Activated CD4-positive, alpha-beta T cell treated with anti-CD3 and anti-CD28 coated beads for 4 hours (primary cell): ENCODE results near the gene ABR.

Experiments used
- DNase-seq, 2 donors: peaks; one replicate each; pipeline ENCODE4 v3.0.0-alpha.2; 2020

The ABR gene

DNA sequence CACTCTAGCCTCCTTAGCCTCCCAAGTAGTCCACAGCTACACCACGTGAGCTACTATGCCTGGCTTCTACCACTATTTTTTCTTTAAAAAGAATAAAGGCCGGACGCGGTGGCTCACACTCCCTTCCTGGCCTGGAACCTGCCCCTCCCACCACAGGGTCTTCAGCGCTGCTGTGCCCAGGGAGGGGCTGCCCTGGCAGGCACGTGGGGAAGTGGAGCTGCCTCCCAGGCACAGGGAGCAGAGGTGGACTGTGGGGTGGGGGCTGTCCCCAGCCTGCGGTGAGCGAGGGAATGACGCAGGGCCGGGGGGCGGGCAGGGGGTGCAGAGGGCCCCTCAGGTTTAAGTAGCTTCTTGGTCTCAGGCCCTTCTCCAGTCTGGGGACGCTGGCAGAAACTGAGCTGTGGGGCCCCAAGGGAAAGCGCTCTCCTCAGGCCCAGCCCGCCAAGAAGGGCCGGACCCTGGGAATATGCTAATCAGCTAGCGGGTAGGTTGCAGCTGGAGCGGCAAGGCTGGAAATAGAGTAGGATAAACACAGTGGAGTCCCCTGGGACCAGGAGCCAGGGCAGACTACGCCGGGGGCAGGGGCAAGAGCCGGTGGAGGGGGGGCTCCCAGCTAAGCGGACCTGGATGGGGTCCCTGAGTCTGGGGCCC is 136.1 kb downstream of the ABR start:
- no peak for DNase-seq

- DNase-seq: no peak
These were observed 137.3 kb downstream of the ABR start for GRCh38 chr17:1042486-1042885.

- DNase-seq: no peak
These were observed 138.0 kb downstream of the ABR start for GRCh38 chr17:1041746-1042145.

DNA sequence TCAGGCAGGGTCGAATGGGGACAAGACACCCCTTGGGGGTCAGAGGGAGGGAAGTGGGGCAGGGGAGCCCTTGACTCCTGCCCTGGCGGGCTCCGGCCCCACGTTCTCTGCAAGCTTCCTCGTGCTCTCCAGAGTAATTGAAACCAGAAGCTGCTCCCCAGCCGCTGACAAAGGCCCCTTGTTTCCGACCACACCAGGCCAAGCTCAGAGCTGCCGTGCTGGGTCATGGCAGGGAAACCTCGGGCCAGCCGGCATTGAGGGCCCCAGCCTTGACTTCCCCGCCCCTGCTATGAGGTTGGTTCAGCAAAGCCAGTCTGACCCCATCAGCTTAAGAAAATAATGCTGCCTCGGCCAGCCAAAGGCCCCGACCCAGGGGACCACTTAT is 139.6 kb downstream of the ABR start:
- no peak for DNase-seq

- no peak for DNase-seq
These were observed 140.1 kb downstream of the ABR start for GRCh38 chr17:1039511-1040215.

DNA sequence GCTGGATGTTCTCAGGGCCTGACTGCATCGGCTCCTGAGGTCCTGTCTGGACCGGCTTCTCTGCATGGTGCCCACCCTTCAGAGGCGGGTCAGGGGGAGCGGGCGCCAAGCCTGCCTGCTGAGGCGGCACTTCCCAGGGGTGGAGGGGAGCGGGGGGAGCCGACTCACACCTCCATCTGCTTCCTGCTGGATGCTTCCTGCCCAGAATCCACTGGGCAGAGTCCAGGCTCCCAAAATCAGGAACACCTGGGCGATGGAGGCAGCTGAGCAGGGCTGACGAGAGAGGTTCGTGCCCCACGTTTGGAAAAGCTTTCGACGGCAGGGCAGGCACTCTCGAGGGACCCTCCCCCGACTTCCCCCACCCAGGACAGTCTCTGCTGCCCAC is 140.7 kb downstream of the ABR start:
- no peak for DNase-seq

DNA sequence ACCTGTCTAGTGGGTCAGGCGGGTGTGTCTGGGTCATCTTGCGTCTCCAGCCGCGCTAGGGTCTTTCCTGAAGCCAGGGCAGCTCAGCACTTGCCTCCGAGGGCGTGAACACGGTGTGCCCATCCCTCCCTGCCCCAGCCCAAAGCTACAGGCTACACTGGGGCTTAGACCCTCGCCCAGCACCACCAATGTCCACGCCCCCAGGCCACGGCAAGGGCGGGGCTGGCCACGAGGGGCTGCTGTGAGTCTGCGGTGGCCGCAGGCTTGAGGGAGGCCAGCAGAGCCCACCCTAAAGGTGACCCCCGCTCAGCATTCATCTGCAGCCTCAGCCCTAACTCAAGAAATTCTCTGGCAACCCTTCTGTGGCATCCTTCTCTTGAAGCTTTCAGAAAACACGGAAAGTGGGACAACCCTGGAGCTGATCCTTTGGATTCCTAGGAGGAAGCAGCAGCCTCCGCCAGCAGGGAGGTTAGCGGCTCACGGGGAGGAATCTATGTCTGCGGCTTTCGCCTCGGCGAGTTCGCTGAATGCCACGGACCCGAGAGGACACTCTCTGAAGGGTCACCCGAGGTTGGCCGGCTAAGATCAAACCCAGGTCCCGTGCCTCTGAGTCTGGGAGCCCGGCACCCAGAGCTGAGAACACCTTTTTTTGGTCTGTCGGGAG is 141.2 kb downstream of the ABR start:
- DNase-seq: no peak

DNA sequence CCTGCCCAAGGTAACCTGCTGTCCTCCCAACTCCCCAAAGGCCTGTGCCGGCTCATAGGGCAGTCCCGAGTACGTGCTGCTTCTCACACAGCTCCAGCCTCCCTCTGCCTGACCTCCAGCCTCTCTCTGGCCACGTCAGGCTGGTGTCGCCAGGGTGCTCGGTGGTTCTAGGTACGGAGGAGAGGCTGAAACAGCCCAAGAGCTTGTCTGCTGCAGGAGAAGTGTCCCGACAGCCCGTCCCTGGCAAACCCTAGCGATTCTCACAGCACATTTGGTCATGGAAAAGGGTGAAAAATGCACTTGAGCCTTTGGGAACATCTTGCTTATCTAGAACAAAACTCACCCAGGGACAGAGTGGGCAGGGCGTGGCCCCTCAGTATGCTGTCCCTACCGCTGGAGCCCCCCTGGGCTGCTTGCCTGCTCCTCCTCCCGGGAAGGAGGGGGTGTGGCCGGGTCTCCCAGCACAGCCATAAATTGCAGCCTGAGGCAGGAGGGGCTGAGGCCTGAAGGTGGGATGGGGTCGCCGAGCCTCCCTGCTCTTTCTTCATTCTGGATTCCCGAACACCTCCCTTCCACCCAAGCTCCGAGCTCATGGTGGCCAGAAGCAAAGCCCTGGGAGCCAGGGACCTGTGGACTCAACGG is 142.4 kb downstream of the ABR start:
- no peak for DNase-seq

GRCh38 chr17:1036845-1037237 is 142.9 kb downstream of the ABR start:
- DNase-seq: no peak

DNA sequence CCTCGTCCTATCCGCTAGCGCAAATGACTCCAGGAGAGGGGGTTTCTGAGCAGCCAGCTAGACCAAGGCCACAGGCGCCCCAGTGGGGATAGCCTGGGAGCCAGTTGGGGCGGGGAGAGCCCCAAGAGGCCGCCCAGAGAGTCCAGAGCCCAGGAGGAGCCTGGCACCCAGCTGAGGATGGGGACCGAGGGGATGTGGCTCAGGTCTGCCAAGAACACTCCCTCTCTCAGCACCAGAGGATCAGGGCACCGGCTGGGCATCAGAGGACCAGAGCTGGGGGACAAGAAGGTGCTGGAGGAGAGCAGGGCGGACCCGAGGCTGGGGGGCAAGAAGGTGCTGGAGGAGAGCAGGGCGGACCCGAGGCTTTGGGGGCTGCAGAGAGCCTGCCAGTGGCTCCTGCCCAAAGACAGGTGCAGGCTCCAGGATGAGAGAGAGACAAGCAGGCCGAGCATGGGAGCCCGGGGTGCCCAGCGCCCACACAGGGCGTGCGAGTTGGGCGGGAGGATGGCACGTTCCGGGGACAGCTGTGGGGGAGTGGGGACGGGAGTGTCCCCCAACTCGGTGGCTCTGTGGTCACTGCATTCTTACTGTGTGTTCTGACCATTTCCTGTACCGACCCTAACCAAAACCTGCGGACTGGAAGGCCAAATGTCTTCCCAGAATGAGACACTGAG is 143.5 kb downstream of the ABR start:
- DNase-seq: no peak

DNA sequence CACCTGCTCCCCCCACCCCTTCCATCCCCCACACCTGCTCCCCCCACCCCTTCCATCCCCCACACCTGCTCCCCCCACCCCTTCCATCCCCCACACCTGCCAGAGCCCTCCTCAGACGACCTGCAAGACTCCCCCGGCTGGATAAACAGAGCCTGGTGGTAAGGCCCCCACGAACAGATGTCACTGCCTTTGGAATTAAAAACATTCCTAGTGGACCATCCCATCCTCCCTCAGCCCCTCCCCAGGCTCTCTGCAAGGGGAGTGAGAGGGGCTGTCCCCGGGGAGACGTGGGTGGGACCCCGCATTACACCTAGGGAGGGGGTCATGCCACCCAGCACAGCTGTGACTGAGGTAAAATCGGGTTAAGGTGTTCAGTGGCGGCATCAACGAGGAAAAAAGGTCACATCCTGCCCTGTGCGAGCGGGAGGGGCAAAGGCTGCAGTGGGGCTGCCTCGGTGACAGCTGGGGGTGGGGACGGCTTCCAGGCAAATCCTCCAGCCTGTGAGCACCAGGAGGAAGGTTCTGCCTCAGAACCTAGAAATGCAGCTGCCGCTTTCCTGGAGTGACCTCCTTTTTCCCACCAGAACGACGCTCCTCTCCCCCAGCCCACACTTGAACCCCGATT is 144.1 kb downstream of the ABR start:
- DNase-seq: no peak

DNA sequence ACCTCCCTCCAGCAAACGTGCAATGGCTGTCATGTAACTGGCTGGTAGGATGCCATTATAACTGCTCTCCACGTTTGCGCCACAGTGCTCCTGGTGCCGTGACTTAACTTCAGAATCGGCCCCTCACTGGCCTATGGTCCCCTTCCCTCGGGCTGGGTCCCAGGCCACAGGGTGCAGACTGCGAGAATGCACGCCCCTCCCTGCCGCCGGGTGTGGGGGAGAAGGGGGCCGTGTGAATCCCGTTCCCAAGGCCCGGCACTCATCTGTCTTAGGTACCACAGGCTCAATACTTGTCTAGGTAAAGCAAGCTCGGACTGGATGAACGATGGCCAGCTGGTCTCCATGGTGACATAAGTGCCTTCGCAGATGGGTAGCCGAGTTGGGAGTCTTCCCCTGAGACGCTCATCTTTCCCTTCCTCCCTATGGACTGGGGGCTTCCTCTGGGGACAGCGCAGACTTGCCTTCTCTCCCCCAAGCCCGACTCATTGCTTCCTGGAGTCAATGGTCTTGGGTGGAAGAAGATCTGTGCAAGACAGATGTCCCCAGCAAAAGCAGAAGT is 145.1 kb downstream of the ABR start:
- no peak for DNase-seq

DNA sequence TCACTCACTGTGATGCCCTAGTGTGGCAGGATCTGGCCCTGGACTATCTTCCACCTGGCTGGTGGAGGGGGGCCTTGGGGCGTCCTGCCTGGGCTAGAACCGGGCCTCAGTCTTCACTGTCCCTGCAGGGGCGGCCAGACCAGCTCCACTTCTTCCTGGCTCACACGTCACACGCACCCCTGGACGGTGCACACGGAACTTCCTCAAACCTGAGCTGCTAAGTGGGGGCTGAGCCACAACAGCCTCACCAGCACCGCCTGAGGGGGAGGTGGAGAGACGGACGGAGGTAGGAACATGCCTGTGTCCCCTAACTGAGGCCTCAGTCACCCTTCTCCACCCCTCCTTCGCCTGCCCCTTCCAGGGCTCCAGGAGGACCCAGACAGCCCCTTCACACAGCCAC is 146.3 kb downstream of the ABR start:
- DNase-seq: no peak

GRCh38 chr17:1032391-1032790 is 147.4 kb downstream of the ABR start:
- no peak for DNase-seq

- no peak for DNase-seq
These were observed 148.1 kb downstream of the ABR start for GRCh38 chr17:1031711-1032110.

GRCh38 chr17:1030684-1031532 is 148.9 kb downstream of the ABR start:
- no peak for DNase-seq

GRCh38 chr17:1029922-1030644 is 149.7 kb downstream of the ABR start:
- DNase-seq: no peak

- DNase-seq: no peak
These were observed 150.4 kb downstream of the ABR start for GRCh38 chr17:1029196-1029921.

GRCh38 chr17:1027044-1027443 is 152.7 kb downstream of the ABR start:
- DNase-seq: no peak

DNA sequence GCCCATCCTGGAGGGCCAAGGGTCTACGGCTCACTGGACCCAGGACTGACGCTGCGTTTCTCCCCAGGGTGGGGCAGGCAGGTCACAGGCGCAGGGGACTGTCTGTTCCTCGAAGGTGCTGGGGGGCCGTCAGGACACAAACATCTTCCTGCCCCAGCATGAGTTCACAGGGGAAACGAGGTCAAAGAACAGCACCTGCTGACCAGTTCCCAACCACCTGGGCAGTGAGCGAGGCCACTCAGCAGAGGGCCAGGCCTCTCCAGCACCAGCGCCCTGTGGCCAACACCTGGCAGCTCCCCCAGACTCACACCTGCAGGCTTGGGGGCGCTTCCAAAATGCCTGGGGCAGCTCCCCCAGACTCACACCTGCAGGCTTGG is 153.2 kb downstream of the ABR start:
- DNase-seq: no peak
